ENCODE data around the gene SPTSSA.
"Not testable (repeated sequence)": the region's sequence is repeated elsewhere in the genome, so short reads cannot be mapped to it uniquely, and the experiment has no call there.

Gene SPTSSA

DNA sequence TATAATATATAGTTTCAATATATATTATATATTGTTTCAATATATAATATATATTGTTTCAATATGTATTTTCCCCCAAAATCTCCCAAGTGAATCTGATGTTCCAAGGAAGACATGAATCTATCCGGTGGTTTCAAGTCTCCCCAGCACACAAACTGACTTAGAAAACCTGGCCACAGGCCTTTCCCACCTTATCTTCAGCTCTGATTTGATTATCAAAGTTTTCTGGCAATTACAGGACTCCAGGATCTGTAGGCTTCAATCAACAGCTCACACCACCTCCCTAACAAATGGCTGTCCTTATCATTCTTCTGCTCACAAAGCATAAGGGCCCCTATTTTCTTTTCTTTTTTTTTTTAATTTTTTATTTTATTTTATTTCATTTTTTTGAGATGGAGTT, 22.7 kb upstream of the SPTSSA start:
- no peak overlapping the region for H3K4me3 ChIP-seq (ENCODE audit: low read depth, low read length)
- TF ChIP-seq, protein P1, sequence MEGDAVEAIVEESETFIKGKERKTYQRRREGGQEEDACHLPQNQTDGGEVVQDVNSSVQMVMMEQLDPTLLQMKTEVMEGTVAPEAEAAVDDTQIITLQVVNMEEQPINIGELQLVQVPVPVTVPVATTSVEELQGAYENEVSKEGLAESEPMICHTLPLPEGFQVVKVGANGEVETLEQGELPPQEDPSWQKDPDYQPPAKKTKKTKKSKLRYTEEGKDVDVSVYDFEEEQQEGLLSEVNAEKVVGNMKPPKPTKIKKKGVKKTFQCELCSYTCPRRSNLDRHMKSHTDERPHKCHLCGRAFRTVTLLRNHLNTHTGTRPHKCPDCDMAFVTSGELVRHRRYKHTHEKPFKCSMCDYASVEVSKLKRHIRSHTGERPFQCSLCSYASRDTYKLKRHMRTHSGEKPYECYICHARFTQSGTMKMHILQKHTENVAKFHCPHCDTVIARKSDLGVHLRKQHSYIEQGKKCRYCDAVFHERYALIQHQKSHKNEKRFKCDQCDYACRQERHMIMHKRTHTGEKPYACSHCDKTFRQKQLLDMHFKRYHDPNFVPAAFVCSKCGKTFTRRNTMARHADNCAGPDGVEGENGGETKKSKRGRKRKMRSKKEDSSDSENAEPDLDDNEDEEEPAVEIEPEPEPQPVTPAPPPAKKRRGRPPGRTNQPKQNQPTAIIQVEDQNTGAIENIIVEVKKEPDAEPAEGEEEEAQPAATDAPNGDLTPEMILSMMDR (IDR thresholded peaks at IDR 0.05; ENCODE audit: control insufficient read depth, extremely low read depth, insufficient read depth), result no peak
- DNase-seq (ENCODE audit: low read depth), result no peak

DNA sequence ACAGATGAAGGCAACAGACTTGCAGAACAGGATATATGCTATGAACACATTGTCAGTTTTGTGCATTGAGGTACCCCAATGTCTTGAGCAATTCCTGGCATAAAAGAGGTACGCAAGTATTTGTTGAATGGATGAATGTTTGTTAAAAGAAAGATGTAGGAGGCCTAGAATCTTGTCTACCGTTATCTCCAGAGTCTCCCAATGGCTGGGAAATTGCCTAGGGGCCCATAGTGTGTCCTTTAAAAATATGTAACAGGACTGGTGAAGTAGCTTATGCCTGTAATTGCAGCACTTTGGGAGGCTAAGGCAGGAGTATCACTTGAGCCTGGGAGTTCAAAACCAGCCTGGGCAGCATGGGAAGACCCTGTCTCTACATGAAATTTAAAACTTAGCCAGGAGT, 20.4 kb upstream of the SPTSSA start:
- H3K4me3 ChIP-seq (ENCODE audit: low read depth, low read length), result no peak overlapping the region
- TF ChIP-seq, protein P1 (IDR thresholded peaks at IDR 0.05; ENCODE audit: control insufficient read depth, extremely low read depth, insufficient read depth), result no peak
- no peak for DNase-seq (ENCODE audit: low read depth)

DNA sequence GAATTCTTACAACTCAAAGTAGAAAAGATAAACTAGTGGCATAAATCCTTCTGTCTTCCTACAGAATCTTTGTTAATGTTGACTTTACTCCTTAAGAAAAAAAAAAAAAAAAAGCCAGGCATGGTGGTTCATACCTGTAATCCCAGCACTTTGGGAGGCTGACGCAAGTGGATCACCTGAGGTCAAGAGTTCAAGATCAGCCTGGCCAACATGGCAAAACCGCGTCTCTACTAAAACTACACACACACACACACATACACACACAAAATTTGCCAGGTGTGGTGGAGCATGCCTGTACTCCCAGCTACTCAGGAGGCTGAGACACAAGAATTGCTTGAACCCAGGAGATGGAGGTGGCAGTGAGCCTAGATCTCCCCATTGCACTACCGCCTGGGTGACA, 17.7 kb upstream of the SPTSSA start:
- DNase-seq (ENCODE audit: low read depth), result no peak
- H3K4me3 ChIP-seq (ENCODE audit: low read depth, low read length), result no peak overlapping the region
- TF ChIP-seq, protein P1 (IDR thresholded peaks at IDR 0.05; ENCODE audit: control insufficient read depth, extremely low read depth, insufficient read depth), result no peak

DNA sequence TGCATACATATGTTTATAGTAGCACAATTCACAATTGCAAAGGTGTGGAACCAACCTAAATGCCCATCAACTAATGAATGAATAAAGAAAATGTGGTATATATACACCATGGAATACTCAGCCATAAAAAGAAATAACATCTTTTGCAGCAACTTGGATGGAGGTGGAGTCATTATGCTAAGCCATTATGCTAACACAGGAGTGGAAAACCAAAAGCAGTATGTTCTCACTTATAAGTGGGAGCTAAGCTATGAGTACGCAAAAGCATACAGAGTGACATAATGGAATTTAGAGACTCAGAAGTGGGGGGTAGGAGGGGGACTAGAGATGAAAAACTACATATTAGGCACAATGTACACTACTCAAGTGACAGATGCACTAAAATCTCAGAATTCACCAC, 16.2 kb upstream of the SPTSSA start:
- TF ChIP-seq, protein P1 (IDR thresholded peaks at IDR 0.05; ENCODE audit: control insufficient read depth, extremely low read depth, insufficient read depth), result no peak
- no peak for DNase-seq (ENCODE audit: low read depth)
- H3K4me3 ChIP-seq (ENCODE audit: low read depth, low read length), result no peak overlapping the region

DNA sequence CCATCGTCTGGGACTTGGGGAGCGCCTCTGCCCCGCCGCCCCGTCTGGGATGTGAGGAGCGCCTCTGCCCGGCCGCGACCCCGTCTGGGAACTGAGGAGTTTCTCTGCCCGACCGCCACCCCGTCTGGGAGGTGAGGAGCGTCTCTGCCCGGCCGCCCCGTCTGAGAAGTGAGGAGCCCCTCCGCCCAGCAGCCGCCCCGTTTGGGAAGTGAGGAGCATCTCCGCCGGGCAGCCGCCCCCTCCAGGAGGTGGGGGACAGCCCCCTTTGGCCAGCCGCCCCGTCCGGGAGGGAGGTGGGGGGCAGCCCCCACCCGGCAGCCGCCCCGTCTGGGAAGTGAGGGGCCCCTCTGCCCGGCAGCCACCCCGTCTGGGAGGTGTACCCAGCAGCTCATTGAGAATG, 14.0 kb upstream of the SPTSSA start:
- DNase-seq (ENCODE audit: low read depth); H3K4me3 ChIP-seq (ENCODE audit: low read depth, low read length): not testable (repeated sequence)

DNA sequence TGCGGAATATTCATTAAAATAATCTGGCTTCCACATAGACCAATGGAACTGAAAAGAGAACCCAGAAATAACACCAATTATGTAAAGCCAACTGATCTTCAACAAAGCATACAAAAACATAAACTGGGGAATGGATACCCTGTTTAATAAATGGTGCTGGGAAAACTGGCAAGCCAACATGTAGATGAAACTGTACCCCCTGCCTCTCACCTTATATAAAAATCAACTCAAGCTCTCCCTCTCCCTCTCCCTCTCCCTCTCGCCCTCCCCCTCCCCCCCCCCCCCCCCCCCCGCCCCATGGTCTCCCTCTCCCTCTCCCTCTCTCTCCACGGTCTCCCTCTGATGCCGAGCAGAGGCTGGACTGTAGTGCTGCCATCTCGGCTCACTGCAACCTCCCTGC, 13.1 kb upstream of the SPTSSA start:
- TF ChIP-seq, protein P1 (IDR thresholded peaks at IDR 0.05; ENCODE audit: control insufficient read depth, extremely low read depth, insufficient read depth), result no peak
- no peak overlapping the region for H3K4me3 ChIP-seq (ENCODE audit: low read depth, low read length)
- DNase-seq (ENCODE audit: low read depth), result no peak

DNA sequence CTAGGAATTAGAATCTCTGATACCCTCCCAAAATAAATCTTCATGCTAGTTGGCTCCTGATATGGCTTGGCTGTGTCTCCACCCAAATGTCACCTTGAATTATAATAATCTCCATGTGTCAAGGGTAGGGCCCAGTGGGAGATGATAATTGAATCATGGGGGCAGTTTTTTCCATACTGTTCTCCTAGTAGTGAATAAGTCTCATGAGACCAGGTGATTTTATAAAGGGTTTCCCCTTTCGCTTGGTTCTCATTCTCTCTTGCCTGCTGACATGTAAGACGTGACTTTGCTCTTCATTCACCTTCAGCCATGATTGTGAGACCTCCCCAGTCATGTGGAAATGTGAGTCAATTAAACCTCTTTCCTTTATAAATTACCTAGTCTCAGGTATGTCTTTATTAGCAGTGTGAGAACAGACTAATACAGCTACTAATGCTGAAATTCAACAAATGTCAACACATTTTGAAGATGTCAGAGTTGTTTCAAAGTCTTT, 12.2 kb upstream of the SPTSSA start:
- DNase-seq (ENCODE audit: low read depth), result no peak
- TF ChIP-seq, protein P1 (IDR thresholded peaks at IDR 0.05; ENCODE audit: control insufficient read depth, extremely low read depth, insufficient read depth), result no peak
- no peak overlapping the region for H3K4me3 ChIP-seq (ENCODE audit: low read depth, low read length)

Measured in LNCaP clone FGC (cell line).